Cardiac muscle cell (in vitro differentiated cells and primary cell): Measurements from ENCODE around the gene ZNF365. TPM values are rescaled to one million over a fixed set of nuclear protein-coding genes. Genes with fewer than 3 reads are reported as not detected.

ENCODE experiments used
- DNase-seq, 2 donors: peaks; one replicate each; pipeline versions ENCODE4 v3.0.0 to v3.0.0-alpha.2; 2010 to 2017; ENCODE audit warnings: low read depth in 1 of 2, low spot score in 1 of 2
- H3K27ac ChIP-seq: fragments of 200-600 bp; sonication (generic); 2 replicates; pipeline ENCODE4 v1.5.1; 2016
- H3K27me3 ChIP-seq: fragments of 200-600 bp; sonication (generic); 2 replicates; pipeline ENCODE4 v1.6.0; 2016; ENCODE audit warnings: control low read depth
- H3K36me3 ChIP-seq: fragments of 200-600 bp; sonication (generic); 2 replicates; pipeline ENCODE4 v1.5.1; 2016; ENCODE audit warnings: control low read depth
- H3K4me1 ChIP-seq: fragments of 200-600 bp; sonication (generic); 2 replicates; pipeline ENCODE4 v1.8.1; 2017; ENCODE audit warnings: low read depth, mild to moderate bottlenecking, mixed run types
- H3K4me3 ChIP-seq: fragments of 200-600 bp; sonication (generic); 2 replicates; pipeline ENCODE4 v1.5.1; 2016; ENCODE audit warnings: mild to moderate bottlenecking
- H3K9me3 ChIP-seq: fragments of 200-600 bp; sonication (generic); 2 replicates; pipeline ENCODE4 v1.5.1; 2017; ENCODE audit warnings: low read depth, mild to moderate bottlenecking, control low read depth
- CTCF ChIP-seq: IDR thresholded peaks from 2 replicates; pipeline ENCODE4 v1.5.1; 2012; ENCODE audit warnings: low read depth, mild to moderate bottlenecking, low read length
- polyA plus RNA-seq: library from polyadenylated mRNA; unstranded; fragments of >200 nt; fragmentation: Nextera tagmentation; extraction: Ambion mirVana; gene quantifications from 2 replicates; pipeline ENCODE4 v1.2.1, GENCODE V29; 2016
- total RNA-seq: library from RNA; depleted of rRNA; stranded (reverse); fragments of >200 nt; gene quantifications from 2 replicates; pipeline ENCODE4 v1.2.3, GENCODE V29; 2016

The ZNF365 gene
- total and polyA plus RNA-seq, 2 experiments from 2014 or later, result not detected

GRCh38 chr10:62384447-62385081, 10.4 kb downstream of the ZNF365 start:
- no peak for DNase-seq

DNA sequence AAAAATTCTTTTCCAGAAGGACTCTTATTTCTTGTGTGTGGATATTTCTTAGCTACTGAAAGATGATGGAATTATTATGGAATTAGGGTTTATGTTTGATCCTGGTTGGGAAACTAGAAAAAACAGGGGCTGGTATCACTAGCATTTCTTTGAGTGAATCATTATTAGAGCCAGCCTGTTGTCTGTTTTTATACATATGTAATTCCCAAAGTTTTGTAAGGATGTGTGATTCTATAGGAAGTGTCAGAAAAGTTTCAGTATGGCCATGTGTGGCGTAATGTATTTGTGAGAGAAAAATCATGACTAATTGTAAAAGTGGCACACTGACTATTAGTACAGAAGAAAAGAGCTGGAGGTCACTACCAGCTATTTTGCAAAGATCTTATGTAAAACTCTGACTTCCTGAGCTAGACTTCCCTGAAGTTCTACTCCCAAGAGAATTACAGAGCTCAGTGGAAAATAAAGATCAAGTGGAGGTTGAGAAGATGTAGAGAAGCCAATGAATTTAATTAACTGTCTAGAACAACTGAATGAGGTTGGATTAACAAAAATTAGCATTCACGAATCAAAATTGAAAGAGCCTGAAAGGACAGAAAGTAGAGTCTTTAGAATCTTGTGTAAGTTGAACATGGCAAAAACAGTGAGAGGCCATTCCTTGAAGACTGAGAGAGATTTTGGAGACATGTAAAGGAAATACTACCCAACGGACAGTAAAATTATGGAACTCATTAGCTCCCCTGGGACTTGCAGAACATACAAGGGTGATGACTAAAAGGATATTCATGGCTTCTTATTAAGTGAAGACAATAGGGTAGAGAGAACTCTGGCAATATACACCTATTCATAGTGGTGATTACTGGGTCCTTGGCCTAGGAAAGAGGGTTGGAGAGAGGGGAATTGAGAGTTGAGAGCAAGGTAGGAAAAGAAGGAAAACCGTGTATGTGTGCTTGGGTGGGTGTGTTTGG, 12.5 kb downstream of the ZNF365 start:
- no peak for DNase-seq
- Histone ChIP-seq H3K4me3 (no peak overlapping the region), H3K36me3 (no peaks in the 10 kb centered on the region), H3K27me3 (no peaks in the 10 kb centered on the region), H3K4me1 (no peaks in the 10 kb centered on the region), H3K27ac (no peak overlapping the region), H3K9me3 (no peaks in the 10 kb centered on the region)
- no peak for TF ChIP-seq CTCF

More at GRCh38 chr10:62384447-62385081, 10.4 kb downstream of the ZNF365 start:
- Histone ChIP-seq H3K4me1 (no peaks in the 10 kb centered on the region), H3K4me3 (no peak overlapping the region), H3K27ac (no peak overlapping the region), H3K27me3 (no peaks in the 10 kb centered on the region), H3K36me3 (no peaks in the 10 kb centered on the region), H3K9me3 (no peaks in the 10 kb centered on the region)
- TF ChIP-seq CTCF, result no peak

- Histone ChIP-seq H3K4me1 (no peaks in the 10 kb centered on the region), H3K4me3 (no peak overlapping the region), H3K36me3 (no peaks in the 10 kb centered on the region), H3K27me3 (no peaks in the 10 kb centered on the region), H3K9me3 (no peaks in the 10 kb centered on the region), H3K27ac (no peak overlapping the region)
- TF ChIP-seq CTCF, result no peak
- DNase-seq, result no peak
Measured at GRCh38 chr10:62388328-62388727, 14.2 kb downstream of the ZNF365 start.

GRCh38 chr10:62390497-62391176, 16.5 kb downstream of the ZNF365 start:
- H3K27me3 ChIP-seq, result no peaks in the 10 kb centered on the region
- no peaks in the 10 kb centered on the region for H3K36me3 ChIP-seq
- H3K9me3 ChIP-seq, result no peaks in the 10 kb centered on the region
- no peaks in the 10 kb centered on the region for H3K4me1 ChIP-seq
- H3K27ac ChIP-seq, result no peak overlapping the region
- no peak overlapping the region for H3K4me3 ChIP-seq
- no peak for TF ChIP-seq CTCF
- DNase-seq, result no peak

- Histone ChIP-seq H3K4me1 (no peaks in the 10 kb centered on the region), H3K36me3 (no peaks in the 10 kb centered on the region), H3K27ac (no peak overlapping the region), H3K9me3 (no peaks in the 10 kb centered on the region), H3K4me3 (no peak overlapping the region), H3K27me3 (no peaks in the 10 kb centered on the region)
- no peak for DNase-seq
- TF ChIP-seq CTCF, result no peak
Measured at GRCh38 chr10:62393237-62393636, 19.1 kb downstream of the ZNF365 start.
